ENCODE measurements around the gene FBXL4. TPM values are rescaled to one million over a fixed set of nuclear protein-coding genes. Genes with fewer than 3 reads are reported as not detected.
A peak's percentile ranks its signal among the peaks of the same experiment; 100 is the strongest.

Gene FBXL4
- total RNA-seq (39.4 TPM), polyA plus RNA-seq (7.0 TPM)

- 1% methylated on average over 92 of the region's 93 CpGs for WGBS
- DNase-seq (ENCODE audit: extremely low spot score), result peak; percentile 14
- H3K4me3 ChIP-seq (ENCODE audit: low read depth, low read length), result peak within 1 kb of the TSS; percentile 96
- H3K4me1 ChIP-seq (ENCODE audit: insufficient read depth), result no peaks in the 10 kb centered on the region
- peak within 1 kb of the TSS; percentile 83 for H3K27ac ChIP-seq (ENCODE audit: low read depth)
- H3K36me3 ChIP-seq (ENCODE audit: insufficient read depth), result no peaks in the 10 kb centered on the region
Measured at GRCh38 chr6:98947411-98948292, at the start of gene FBXL4. Gene FBXL4 (minus strand): TSS chr6:98947946. CDS start chr6:98926988, 20,958 bp downstream.

DNA sequence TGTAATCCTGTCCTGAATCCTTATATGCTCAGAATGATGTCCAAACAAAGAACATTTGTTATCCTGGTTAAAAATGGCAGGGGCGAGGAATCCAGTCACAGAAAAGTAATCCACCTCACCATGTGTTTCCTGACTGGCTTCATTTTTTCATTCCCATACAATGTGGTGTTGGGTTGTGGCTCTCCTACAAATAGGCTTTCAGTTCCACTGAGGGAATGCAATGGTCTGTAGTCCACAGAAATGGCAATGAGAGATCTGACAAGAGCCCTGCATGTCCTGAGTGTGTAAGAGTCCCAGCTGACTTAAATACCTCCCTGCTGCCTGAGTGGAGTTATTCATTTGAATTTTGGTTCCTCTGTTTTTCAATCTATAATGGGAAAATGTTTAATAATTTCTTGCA lies 47.4 kb upstream of the FBXL4 start:
- Histone ChIP-seq H3K4me1 (ENCODE audit: insufficient read depth) (no peaks in the 10 kb centered on the region), H3K4me3 (ENCODE audit: low read depth, low read length) (no peak overlapping the region), H3K27ac (ENCODE audit: low read depth) (no peak overlapping the region), H3K36me3 (ENCODE audit: insufficient read depth) (no peaks in the 10 kb centered on the region)
- 81% methylated on average over 1 of the region's 1 CpG for WGBS
- no peak for DNase-seq (ENCODE audit: extremely low spot score)

- H3K4me3 ChIP-seq (ENCODE audit: low read depth, low read length), result no peak overlapping the region
- H3K4me1 ChIP-seq (ENCODE audit: insufficient read depth), result no peaks in the 10 kb centered on the region
- DNase-seq (ENCODE audit: extremely low spot score), result no peak
- no peak overlapping the region for H3K27ac ChIP-seq (ENCODE audit: low read depth)
- no peaks in the 10 kb centered on the region for H3K36me3 ChIP-seq (ENCODE audit: insufficient read depth)
- WGBS, result 59% methylated on average over 1 of the region's 1 CpG
Measured at GRCh38 chr6:98992535-98992934, 44.8 kb upstream of the FBXL4 start.

GRCh38 chr6:98986071-98986615 lies 38.4 kb upstream of the FBXL4 start:
- H3K4me3 ChIP-seq (ENCODE audit: low read depth, low read length), result no peak overlapping the region

GRCh38 chr6:98985391-98985790 lies 37.6 kb upstream of the FBXL4 start:
- H3K27ac ChIP-seq (ENCODE audit: low read depth), result no peak overlapping the region
- no peaks in the 10 kb centered on the region for H3K36me3 ChIP-seq (ENCODE audit: insufficient read depth)
- 73% methylated on average over 1 of the region's 1 CpG for WGBS
- H3K4me3 ChIP-seq (ENCODE audit: low read depth, low read length), result no peak overlapping the region
- no peak for DNase-seq (ENCODE audit: extremely low spot score)
- H3K4me1 ChIP-seq (ENCODE audit: insufficient read depth), result no peaks in the 10 kb centered on the region

More at GRCh38 chr6:98986071-98986615, 38.4 kb upstream of the FBXL4 start:
- DNase-seq (ENCODE audit: extremely low spot score), result no peak
- Histone ChIP-seq H3K36me3 (ENCODE audit: insufficient read depth) (no peaks in the 10 kb centered on the region), H3K27ac (ENCODE audit: low read depth) (no peak overlapping the region), H3K4me1 (ENCODE audit: insufficient read depth) (no peaks in the 10 kb centered on the region)
- WGBS, result 71% methylated on average over 1 of the region's 1 CpG

GRCh38 chr6:98984121-98984520 lies 36.4 kb upstream of the FBXL4 start:
- 78% methylated on average over 1 of the region's 1 CpG for WGBS
- no peaks in the 10 kb centered on the region for H3K36me3 ChIP-seq (ENCODE audit: insufficient read depth)
- no peak overlapping the region for H3K4me3 ChIP-seq (ENCODE audit: low read depth, low read length)
- no peak for DNase-seq (ENCODE audit: extremely low spot score)
- H3K27ac ChIP-seq (ENCODE audit: low read depth), result no peak overlapping the region
- H3K4me1 ChIP-seq (ENCODE audit: insufficient read depth), result no peaks in the 10 kb centered on the region

GRCh38 chr6:98981473-98981872 lies 33.7 kb upstream of the FBXL4 start:
- Histone ChIP-seq H3K27ac (ENCODE audit: low read depth) (no peak overlapping the region), H3K4me1 (ENCODE audit: insufficient read depth) (no peaks in the 10 kb centered on the region), H3K4me3 (ENCODE audit: low read depth, low read length) (no peak overlapping the region), H3K36me3 (ENCODE audit: insufficient read depth) (no peaks in the 10 kb centered on the region)
- no peak for DNase-seq (ENCODE audit: extremely low spot score)
- WGBS, result 70% methylated on average over 1 of the region's 1 CpG

DNA sequence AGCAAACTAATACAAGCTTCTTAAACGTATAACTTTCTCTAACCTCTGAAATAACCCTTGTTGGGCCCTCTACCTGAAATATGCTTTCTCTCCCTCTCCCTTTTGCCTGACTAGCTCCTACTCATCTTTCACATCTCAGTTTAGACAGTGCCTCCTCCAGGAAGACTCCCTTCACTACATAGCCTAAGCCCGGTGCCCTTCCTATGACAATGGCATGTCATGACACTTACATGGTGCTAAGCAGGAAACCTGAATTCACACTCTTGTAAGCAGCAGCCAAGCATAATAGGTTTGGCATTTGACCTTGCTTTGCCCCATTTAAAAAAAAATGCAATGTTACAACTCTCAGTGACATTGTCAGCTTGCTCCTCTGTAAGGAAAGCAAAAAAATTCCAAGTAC lies 33.1 kb upstream of the FBXL4 start:
- Histone ChIP-seq H3K36me3 (ENCODE audit: insufficient read depth) (no peaks in the 10 kb centered on the region), H3K4me3 (ENCODE audit: low read depth, low read length) (no peak overlapping the region), H3K27ac (ENCODE audit: low read depth) (no peak overlapping the region), H3K4me1 (ENCODE audit: insufficient read depth) (no peaks in the 10 kb centered on the region)
- DNase-seq (ENCODE audit: extremely low spot score), result no peak
- WGBS, result 79% methylated on average over 2 of the region's 2 CpGs

GRCh38 chr6:98977671-98978292 lies 30.0 kb upstream of the FBXL4 start:
- no peaks in the 10 kb centered on the region for H3K4me1 ChIP-seq (ENCODE audit: insufficient read depth)
- H3K4me3 ChIP-seq (ENCODE audit: low read depth, low read length), result no peak overlapping the region
- no peaks in the 10 kb centered on the region for H3K36me3 ChIP-seq (ENCODE audit: insufficient read depth)
- H3K27ac ChIP-seq (ENCODE audit: low read depth), result no peak overlapping the region
- 69% methylated on average over 2 of the region's 2 CpGs for WGBS
- DNase-seq (ENCODE audit: extremely low spot score), result no peak

GRCh38 chr6:98976674-98977385 lies 29.1 kb upstream of the FBXL4 start:
- no peaks in the 10 kb centered on the region for H3K4me1 ChIP-seq (ENCODE audit: insufficient read depth)
- no peak overlapping the region for H3K4me3 ChIP-seq (ENCODE audit: low read depth, low read length)
- no peak overlapping the region for H3K27ac ChIP-seq (ENCODE audit: low read depth)
- DNase-seq (ENCODE audit: extremely low spot score), result no peak
- WGBS, result 42% methylated on average over 4 of the region's 4 CpGs
- no peaks in the 10 kb centered on the region for H3K36me3 ChIP-seq (ENCODE audit: insufficient read depth)

DNA sequence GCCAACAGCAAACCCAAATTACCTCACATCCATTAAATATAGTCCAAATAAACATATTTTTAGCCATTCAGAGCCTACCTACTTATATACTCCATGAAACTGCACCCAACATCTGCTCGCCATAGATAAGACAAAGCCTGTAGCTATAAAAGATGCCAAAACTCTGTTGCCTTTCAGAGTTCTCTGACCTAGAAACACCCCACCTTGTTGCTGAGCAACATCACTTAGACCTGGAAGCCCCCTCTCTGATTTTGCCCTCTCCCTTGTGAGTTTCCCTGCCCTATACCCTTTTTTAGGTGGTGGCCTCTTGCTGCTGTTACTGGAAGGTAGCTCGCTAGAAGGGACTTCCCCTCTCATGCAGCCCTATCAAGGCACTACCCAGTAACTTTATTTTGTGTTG lies 27.7 kb upstream of the FBXL4 start:
- DNase-seq (ENCODE audit: extremely low spot score), result no peak
- Histone ChIP-seq H3K36me3 (ENCODE audit: insufficient read depth) (no peaks in the 10 kb centered on the region), H3K4me3 (ENCODE audit: low read depth, low read length) (no peak overlapping the region), H3K27ac (ENCODE audit: low read depth) (no peak overlapping the region), H3K4me1 (ENCODE audit: insufficient read depth) (no peaks in the 10 kb centered on the region)
- WGBS, result 85% methylated on average over 2 of the region's 2 CpGs

- no peak for DNase-seq (ENCODE audit: extremely low spot score)
- Histone ChIP-seq H3K27ac (ENCODE audit: low read depth) (no peak overlapping the region), H3K36me3 (ENCODE audit: insufficient read depth) (no peaks in the 10 kb centered on the region), H3K4me1 (ENCODE audit: insufficient read depth) (no peaks in the 10 kb centered on the region), H3K4me3 (ENCODE audit: low read depth, low read length) (no peak overlapping the region)
Measured at GRCh38 chr6:98974309-98974708, 26.6 kb upstream of the FBXL4 start.

GRCh38 chr6:98973571-98973970 lies 25.8 kb upstream of the FBXL4 start:
- 70% methylated on average over 1 of the region's 1 CpG for WGBS
- Histone ChIP-seq H3K4me3 (ENCODE audit: low read depth, low read length) (no peak overlapping the region), H3K4me1 (ENCODE audit: insufficient read depth) (no peaks in the 10 kb centered on the region), H3K27ac (ENCODE audit: low read depth) (no peak overlapping the region), H3K36me3 (ENCODE audit: insufficient read depth) (no peaks in the 10 kb centered on the region)
- DNase-seq (ENCODE audit: extremely low spot score), result no peak

Measured in urinary bladder (tissue), 4 donors.